GM18507 (cell line): ENCODE data around the gene GJC2.
"Not testable (repeated sequence)": the region's sequence is repeated elsewhere in the genome, so short reads cannot be mapped to it uniquely, and the experiment has no call there.

Experiments
- DNase-seq: peaks from one replicate; pipeline ENCODE4 v3.0.0; 2011; ENCODE audit warnings: low read depth; ENCODE audit not compliant: insufficient read length; ENCODE audit errors: extremely low spot score
- FAIRE-seq: peaks from 2 replicates; lab custom pipeline; 2011; peaks lifted over from hg19 to GRCh38; lab: Jason Lieb, UNC

Gene GJC2

GRCh38 chr1:228166170-228166936 is 16.6 kb downstream of the GJC2 start:
- peak; percentile 28 for DNase-seq
- peak; percentile 53 for FAIRE-seq

GRCh38 chr1:228168563-228169270 is 19.0 kb downstream of the GJC2 start:
- DNase-seq (no peak), FAIRE-seq (no peak)

DNA sequence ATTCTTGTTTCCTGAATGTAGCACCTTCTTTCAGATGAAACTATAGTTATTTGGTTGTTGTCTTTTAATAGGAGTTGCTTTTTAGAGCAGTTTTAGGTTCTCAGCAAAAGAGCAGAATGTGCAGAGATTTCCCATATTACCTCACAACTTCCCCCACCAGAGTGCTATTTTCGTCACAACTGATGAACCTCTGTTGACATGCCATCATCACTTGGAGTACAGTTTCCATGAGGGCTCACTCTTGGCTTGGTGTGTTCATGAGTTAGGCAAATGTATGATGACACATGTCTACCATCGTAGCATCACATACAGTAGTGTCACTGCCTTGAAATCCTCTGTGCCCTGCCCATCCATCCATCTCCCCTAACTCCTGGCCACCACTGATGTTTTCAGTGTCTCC is 19.6 kb downstream of the GJC2 start:
- FAIRE-seq (no peak), DNase-seq (no peak)

DNA sequence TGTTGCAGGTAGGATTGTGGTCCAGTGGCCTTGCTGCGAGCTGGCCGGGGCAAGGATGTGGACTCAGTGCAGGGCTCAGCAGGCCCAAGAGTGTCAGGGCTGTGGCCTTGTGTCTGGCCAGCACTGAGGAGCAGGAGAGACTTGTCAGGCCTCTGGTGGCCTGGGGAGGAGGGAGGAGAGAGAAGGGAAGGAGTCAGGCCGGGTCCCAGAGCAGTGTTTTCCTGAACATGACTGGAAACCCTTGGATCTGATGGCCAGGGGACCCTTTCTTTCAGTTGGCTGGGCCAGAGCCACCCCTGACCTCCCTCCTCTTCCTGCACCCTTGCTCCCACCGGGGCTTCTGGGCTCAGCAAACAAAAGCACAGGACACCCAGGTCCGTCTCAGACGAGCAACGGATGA is 20.9 kb downstream of the GJC2 start:
- DNase-seq = no peak
- FAIRE-seq = no peak

- no peak for FAIRE-seq
Observed at GRCh38 chr1:228171221-228171891, 21.6 kb downstream of the GJC2 start.

DNA sequence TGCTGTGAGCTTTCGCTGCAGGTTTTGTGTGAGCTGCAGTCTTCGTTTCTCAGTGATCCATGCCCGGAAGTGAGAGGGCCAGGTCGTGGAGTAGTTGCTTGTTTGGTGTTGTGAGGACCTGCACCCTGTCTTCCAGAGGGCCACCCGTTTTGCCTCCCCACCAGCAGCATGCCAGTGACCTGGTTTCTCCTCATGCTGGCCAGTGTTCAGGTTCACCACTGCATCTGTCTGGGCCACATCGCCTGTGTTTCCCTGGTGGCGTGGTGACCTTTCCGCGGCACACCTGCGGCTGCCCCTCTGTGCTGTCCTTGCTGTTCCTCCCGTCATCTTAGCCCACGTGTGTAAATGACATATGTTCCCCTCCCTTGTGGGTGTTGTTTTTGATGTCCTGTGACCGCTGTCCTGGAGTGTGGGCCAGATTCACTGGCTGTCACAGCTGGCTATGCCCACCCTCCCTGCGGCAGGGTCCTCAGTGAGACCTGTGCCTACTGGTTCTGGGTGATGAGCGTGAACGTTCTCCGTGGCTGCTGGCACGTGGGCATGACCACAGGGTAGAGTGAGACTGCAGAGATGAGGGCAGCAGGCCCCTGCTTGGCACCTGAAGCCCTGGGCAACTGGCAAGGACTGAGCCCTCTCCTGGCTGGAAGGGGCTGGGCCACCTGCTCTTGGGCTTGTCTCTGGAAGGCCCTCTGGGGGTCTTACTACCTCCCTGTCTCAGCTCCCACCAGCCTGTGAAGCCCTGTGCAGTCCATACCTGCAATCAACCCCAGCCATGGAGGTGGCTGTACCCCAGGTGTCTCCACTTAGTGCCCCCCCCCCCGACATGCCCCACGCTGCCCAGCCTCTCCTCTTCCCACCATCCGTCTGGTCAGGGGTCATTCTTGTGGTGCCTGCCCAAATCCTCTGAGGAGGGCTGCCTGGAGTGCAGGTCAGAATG is 23.1 kb downstream of the GJC2 start:
- FAIRE-seq = no peak
- no peak for DNase-seq

More at GRCh38 chr1:228171221-228171891, 21.6 kb downstream of the GJC2 start:
- DNase-seq = no peak

DNA sequence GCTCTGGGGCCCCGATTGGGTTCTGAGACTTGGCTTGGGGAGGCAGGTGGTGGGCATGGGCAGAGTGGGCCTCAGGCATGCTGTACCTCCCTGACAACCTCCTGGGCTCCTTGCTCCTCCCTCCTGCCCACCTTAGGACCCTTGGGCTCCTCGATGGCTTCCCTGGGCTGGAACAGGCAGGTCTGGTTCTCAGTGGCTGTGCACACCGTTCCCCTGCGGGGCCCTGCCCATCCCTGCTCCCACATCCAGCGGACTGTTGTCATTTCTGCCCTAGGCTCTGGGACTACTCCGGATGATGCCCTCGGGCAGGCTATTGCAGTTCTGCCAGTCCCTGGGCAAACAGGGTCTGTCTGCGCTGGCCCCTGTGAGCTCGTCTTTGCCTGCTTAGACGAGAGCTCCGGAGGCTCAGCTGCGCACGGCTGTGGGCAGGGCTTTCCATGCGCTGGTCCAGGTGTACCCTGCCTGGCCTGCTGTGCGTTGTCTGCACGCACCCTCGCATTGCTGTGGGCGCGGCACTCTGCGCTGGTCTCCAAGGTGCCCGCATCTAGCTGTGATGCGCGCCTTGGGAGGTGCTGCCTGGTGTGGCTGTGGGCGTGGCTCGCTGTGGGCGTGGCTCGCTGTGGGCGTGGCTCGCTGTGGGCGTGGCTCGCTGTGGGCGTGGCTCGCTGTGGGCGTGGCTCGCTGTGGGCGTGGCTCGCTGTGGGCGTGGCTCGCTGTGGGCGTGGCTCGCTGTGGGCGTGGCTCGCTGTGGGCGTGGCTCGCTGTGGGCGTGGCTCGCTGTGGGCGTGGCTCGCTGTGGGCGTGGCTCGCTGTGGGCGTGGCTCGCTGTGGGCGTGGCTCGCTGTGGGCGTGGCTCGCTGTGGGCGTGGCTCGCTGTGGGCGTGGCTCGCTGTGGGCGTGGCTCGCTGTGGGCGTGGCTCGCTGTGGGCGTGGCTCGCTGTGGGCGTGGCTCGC is 24.1 kb downstream of the GJC2 start:
- FAIRE-seq, DNase-seq: not testable (repeated sequence)

DNA sequence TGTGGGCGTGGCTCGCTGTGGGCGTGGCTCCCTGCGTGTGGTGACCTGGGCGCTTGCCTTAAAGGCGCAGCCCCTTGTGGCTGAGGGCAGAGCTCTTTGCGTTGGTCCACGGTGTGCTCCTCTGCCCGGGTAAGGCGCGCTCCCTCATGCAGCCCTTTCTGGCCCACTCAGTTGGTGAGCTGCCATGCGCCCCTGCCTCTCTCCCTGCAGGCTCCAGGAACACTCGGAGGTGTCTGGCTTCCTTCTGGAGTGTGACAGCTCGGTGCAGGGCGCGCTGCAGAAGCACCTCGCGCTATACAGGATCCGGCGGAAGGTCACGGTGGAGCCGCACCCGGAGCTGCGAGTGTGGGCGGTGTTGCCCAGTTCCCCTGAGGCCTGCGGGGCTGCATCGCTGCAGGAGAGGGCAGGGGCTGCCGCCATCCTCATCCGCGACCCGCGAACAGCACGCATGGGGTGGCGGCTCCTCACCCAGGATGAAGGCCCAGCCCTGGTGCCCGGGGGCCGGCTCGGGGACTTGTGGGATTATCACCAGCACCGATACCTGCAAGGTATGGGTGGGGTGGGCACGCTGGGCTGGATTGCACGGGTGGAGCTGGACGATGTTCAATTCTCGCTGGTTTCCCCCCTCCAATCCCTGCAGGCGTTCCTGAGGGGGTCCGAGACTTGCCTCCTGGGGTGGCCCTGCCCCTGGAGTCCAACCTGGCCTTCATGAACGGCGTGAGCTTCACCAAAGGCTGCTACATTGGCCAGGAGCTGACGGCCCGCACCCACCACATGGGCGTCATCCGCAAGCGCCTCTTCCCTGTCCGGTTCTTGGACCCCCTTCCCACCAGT is 25.0 kb downstream of the GJC2 start:
- DNase-seq = peak; percentile 48

GRCh38 chr1:228175316-228176023 is 25.7 kb downstream of the GJC2 start:
- DNase-seq (no peak), FAIRE-seq (no peak)

More for the DNA sequence above, 25.0 kb downstream of the GJC2 start:
- FAIRE-seq = no peak

- DNase-seq (no peak), FAIRE-seq (no peak)
Observed at GRCh38 chr1:228176024-228176395, 26.3 kb downstream of the GJC2 start.

DNA sequence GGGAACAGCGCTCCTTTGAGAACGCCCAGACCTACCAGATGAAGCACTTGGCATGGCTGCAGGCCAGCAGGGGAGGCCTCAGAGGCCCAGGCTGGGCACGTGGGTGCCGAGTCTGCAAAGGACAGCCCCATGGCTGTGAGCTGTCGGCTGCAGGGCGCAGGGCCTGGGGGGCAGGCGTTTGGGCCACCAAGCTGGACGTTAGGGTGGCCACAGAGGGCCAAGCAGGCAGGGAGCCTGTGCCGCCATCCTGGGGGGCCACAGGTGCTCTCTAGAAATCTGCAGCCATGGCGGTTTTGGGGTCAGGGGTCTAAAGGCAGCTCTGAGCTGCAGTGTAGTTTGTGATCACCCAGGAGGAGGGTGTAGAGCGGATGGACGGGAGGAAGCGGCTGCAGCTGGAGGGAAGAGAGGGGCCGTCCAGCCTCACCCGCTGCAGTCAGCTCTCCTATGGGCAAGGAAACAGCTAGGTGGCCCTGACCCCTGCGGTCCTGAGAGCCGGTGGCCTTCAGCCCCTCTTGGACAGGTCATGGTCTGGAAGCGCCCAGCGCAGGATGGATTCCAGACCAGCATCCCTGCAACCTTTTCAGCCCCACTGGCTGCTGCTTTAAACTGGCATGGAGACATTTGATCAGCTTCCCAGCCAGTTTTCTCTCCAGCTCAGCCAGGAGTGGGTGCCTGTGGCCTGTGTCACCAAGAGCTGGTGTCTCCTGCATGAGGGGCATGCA is 26.9 kb downstream of the GJC2 start:
- no peak for DNase-seq
- FAIRE-seq = no peak

DNA sequence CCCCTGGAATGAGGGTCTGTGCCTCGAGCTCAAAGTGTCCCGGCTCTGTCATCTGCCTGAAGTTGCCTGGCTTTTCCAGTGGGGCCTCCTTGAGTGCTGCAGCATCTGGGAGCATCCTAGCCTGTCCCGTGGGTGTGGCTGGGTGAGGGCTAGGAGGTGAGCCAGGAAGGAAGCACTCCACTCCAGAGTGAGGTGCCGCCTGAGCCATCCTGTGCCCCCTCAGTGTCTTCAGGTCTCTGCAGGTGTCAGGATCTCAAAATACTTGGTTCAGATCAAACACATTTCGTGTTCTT is 27.4 kb downstream of the GJC2 start:
- FAIRE-seq (no peak), DNase-seq (no peak)

DNA sequence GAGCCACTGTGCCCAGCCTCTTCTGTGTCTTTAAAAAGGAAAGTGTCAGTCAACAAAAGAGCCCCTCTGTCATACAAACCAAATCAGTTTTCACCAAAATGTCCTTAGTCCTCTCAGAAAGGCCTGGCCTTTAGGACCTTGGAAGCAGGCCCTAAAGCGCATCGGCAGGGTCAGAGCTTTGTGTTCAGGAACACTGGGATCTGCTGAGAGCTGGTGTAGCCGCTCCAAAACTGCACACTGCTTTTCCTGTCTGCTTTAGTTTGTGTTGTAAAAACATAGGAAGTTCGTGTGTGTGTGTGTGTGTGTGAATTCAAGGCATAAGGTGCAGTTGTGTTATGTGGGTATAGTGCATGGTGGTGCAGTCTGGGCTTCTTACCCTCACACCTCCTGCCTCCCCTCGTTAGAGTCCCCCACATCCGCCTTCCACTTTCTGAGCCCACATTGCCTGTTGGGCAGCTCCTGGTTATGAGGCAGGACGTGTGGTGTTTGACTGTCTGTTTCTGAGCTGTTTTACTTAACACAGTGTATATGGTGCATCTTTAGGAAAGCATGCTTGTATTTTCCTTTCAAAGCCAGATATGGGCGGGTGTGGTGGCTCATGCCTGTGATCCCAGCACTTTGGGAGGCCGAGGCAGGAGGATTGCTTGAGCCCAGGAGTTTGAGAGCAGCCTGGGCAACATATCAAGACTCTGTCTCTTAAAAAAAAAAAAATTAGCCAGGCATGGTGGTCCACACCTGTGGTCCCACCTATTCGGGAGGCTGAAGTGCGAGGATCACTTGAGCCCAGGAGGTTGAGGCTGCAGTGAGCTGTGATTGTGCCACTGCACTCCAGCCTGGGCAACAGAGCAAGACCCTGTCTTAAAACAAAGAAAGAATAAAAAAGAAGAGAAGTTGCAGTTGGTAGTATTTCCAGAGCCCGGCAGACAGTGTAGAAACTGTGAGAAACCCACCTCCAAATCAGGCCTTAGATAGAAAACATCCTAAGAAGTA is 28.3 kb downstream of the GJC2 start:
- DNase-seq (no peak), FAIRE-seq (no peak)

DNA sequence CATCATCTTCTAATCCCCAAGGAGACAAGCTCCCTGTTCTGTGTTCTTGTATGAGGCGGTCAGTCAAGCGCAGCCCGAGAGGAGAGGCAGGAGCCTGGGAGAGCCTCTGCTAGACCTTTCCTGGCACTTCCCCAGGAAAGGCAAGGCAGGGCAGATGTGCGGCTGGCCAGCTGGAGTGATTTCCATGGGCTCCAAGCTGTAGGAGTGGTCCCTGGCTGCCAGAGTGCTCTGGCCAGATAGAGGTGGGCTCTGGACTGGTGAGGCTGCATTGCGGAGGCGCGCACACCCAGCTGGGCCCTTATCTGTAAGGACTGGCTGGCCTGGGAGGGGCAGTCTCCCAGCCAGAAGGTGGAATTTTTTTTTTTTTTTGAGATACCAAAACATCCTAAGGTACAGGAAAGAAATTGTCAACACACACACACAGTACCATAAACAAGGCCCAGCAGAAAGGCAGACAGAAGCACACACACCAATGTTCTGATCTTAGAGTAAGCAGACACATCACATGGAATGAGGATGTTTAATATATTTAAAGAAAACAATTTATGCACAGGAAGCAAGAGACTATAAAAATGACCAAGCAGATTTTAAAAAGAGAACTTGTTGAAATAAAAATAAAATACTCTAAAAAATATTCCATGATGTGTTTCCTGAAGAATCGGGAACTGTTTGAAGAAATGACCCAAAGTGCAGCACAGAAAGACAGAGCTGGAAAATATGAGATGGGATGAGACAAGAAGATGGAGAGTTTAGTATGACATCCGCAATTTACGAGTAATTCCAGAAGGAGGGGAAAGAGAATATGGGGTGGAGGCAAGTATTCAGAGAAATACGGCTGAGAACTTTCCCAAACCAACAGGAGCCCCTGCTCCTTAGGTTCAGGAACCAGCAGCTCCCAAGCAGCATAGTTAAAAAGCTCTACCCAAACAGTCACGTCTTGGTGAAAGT is 29.3 kb downstream of the GJC2 start:
- FAIRE-seq = no peak
- DNase-seq = no peak
